Activated naive CD8-positive, alpha-beta T cell treated with anti-CD3 and anti-CD28 coated beads for 36 hours (primary cell): ENCODE measurements around the gene PGM2L1. TPM values are rescaled to one million over a fixed set of nuclear protein-coding genes. Genes with fewer than 3 reads are reported as not detected.
"Not testable (repeated sequence)": the region's sequence is repeated elsewhere in the genome, so short reads cannot be mapped to it uniquely, and the experiment has no call there.

Source experiments
- DNase-seq: peaks from one replicate; pipeline ENCODE4 v3.0.0; 2021
- H3K27ac Mint-ChIP-seq: one replicate; pipeline ENCODE4 v1.8.0; 2022; ENCODE audit warnings: mild to moderate bottlenecking, moderate library complexity, mixed read lengths
- H3K27me3 Mint-ChIP-seq: one replicate; pipeline ENCODE4 v1.8.0; 2022; ENCODE audit warnings: mild to moderate bottlenecking, mixed read lengths
- H3K36me3 Mint-ChIP-seq: one replicate; pipeline ENCODE4 v1.8.0; 2021; ENCODE audit warnings: mild to moderate bottlenecking, mixed read lengths
- H3K4me1 Mint-ChIP-seq: one replicate; pipeline ENCODE4 v1.8.0; 2021; ENCODE audit warnings: mixed read lengths
- H3K4me3 Mint-ChIP-seq: one replicate; pipeline ENCODE4 v1.8.0; 2022; ENCODE audit warnings: mild to moderate bottlenecking, moderate library complexity, mixed read lengths
- H3K9me3 Mint-ChIP-seq: one replicate; pipeline ENCODE4 v1.8.0; 2022; ENCODE audit warnings: mixed read lengths
- total RNA-seq, 2 experiments: library from RNA; stranded (reverse); gene quantifications; one replicate each; pipeline ENCODE4 v1.2.3, GENCODE V29; 2021

PGM2L1 gene
- total RNA-seq, 2 experiments from 2014 or later: 10.3 to 11.0 TPM

GRCh38 chr11:74377689-74378088, 20.5 kb downstream of the PGM2L1 start:
- Mint-ChIP-seq H3K4me1 (peaks cover 2% of the 10 kb centered on the region), H3K9me3 (no peaks in the 10 kb centered on the region), H3K27me3 (no peaks in the 10 kb centered on the region), H3K4me3 (no peak overlapping the region), H3K36me3 (peaks cover 2% of the 10 kb centered on the region), H3K27ac (no peak overlapping the region)
- DNase-seq: no peak

GRCh38 chr11:74373382-74373781, 24.9 kb downstream of the PGM2L1 start:
- H3K36me3 Mint-ChIP-seq: peaks cover 2% of the 10 kb centered on the region
- H3K27me3 Mint-ChIP-seq: no peaks in the 10 kb centered on the region
- no peak for DNase-seq
- H3K9me3 Mint-ChIP-seq: no peaks in the 10 kb centered on the region
- no peaks in the 10 kb centered on the region for H3K4me1 Mint-ChIP-seq
- H3K27ac Mint-ChIP-seq: no peak overlapping the region
- H3K4me3 Mint-ChIP-seq: no peak overlapping the region

- Mint-ChIP-seq H3K4me3 (no peak overlapping the region), H3K9me3 (no peaks in the 10 kb centered on the region), H3K4me1 (no peaks in the 10 kb centered on the region), H3K27me3 (no peaks in the 10 kb centered on the region), H3K36me3 (no peaks in the 10 kb centered on the region), H3K27ac (no peak overlapping the region)
- no peak for DNase-seq
Observed at GRCh38 chr11:74371269-74372052, 26.8 kb downstream of the PGM2L1 start.

- DNase-seq: no peak
- peaks cover 5% of the 10 kb centered on the region for H3K36me3 Mint-ChIP-seq
- no peaks in the 10 kb centered on the region for H3K9me3 Mint-ChIP-seq
- H3K4me3 Mint-ChIP-seq: no peak overlapping the region
- H3K27me3 Mint-ChIP-seq: no peaks in the 10 kb centered on the region
- no peaks in the 10 kb centered on the region for H3K4me1 Mint-ChIP-seq
- no peak overlapping the region for H3K27ac Mint-ChIP-seq
Observed at GRCh38 chr11:74370123-74370522, 28.1 kb downstream of the PGM2L1 start.

GRCh38 chr11:74367881-74368280, 30.4 kb downstream of the PGM2L1 start:
- Mint-ChIP-seq H3K27me3 (no peaks in the 10 kb centered on the region), H3K4me3 (no peak overlapping the region), H3K4me1 (no peaks in the 10 kb centered on the region), H3K9me3 (no peaks in the 10 kb centered on the region), H3K27ac (no peak overlapping the region), H3K36me3 (peaks cover 11% of the 10 kb centered on the region)
- no peak for DNase-seq

GRCh38 chr11:74366576-74366975, 31.7 kb downstream of the PGM2L1 start:
- Mint-ChIP-seq H3K27ac (no peak overlapping the region), H3K27me3 (no peaks in the 10 kb centered on the region), H3K4me3 (no peak overlapping the region), H3K9me3 (no peaks in the 10 kb centered on the region), H3K36me3 (peaks cover 22% of the 10 kb centered on the region), H3K4me1 (no peaks in the 10 kb centered on the region)
- DNase-seq: no peak

- not testable (repeated sequence) for H3K9me3 Mint-ChIP-seq, H3K4me1 Mint-ChIP-seq, H3K27ac Mint-ChIP-seq, H3K4me3 Mint-ChIP-seq, H3K27me3 Mint-ChIP-seq, DNase-seq
- H3K36me3 Mint-ChIP-seq: peaks cover 28% of the 10 kb centered on the region
Observed at GRCh38 chr11:74365805-74366204, 32.4 kb downstream of the PGM2L1 start.

- peaks cover 31% of the 10 kb centered on the region for H3K36me3 Mint-ChIP-seq
- H3K27ac Mint-ChIP-seq: no peak overlapping the region
- H3K4me1 Mint-ChIP-seq: no peaks in the 10 kb centered on the region
- no peak overlapping the region for H3K4me3 Mint-ChIP-seq
- no peaks in the 10 kb centered on the region for H3K27me3 Mint-ChIP-seq
- no peak for DNase-seq
- H3K9me3 Mint-ChIP-seq: no peaks in the 10 kb centered on the region
Observed at GRCh38 chr11:74357449-74357848, 40.8 kb downstream of the PGM2L1 start.

GRCh38 chr11:74355626-74356025, 42.6 kb downstream of the PGM2L1 start:
- no peaks in the 10 kb centered on the region for H3K9me3 Mint-ChIP-seq
- H3K27ac Mint-ChIP-seq: no peak overlapping the region
- DNase-seq: no peak
- no peaks in the 10 kb centered on the region for H3K4me1 Mint-ChIP-seq
- H3K36me3 Mint-ChIP-seq: peaks cover 21% of the 10 kb centered on the region
- H3K4me3 Mint-ChIP-seq: no peak overlapping the region
- no peaks in the 10 kb centered on the region for H3K27me3 Mint-ChIP-seq

GRCh38 chr11:74354036-74354435, 44.2 kb downstream of the PGM2L1 start:
- H3K9me3 Mint-ChIP-seq: no peaks in the 10 kb centered on the region
- H3K4me3 Mint-ChIP-seq: no peak overlapping the region
- DNase-seq: no peak
- H3K4me1 Mint-ChIP-seq: no peaks in the 10 kb centered on the region
- peaks cover 15% of the 10 kb centered on the region for H3K36me3 Mint-ChIP-seq
- no peaks in the 10 kb centered on the region for H3K27me3 Mint-ChIP-seq
- H3K27ac Mint-ChIP-seq: no peak overlapping the region

- no peaks in the 10 kb centered on the region for H3K27me3 Mint-ChIP-seq
- no peak overlapping the region for H3K4me3 Mint-ChIP-seq
- H3K36me3 Mint-ChIP-seq: peaks cover 12% of the 10 kb centered on the region
- no peaks in the 10 kb centered on the region for H3K9me3 Mint-ChIP-seq
- H3K27ac Mint-ChIP-seq: no peak overlapping the region
- DNase-seq: no peak
- H3K4me1 Mint-ChIP-seq: no peaks in the 10 kb centered on the region
Observed at GRCh38 chr11:74347381-74347780, 50.9 kb downstream of the PGM2L1 start.

- Mint-ChIP-seq H3K27ac (no peak overlapping the region), H3K4me1 (no peaks in the 10 kb centered on the region), H3K4me3 (no peak overlapping the region)
Observed at GRCh38 chr11:74345420-74345819, 52.8 kb downstream of the PGM2L1 start.

GRCh38 chr11:74341921-74342320, 56.3 kb downstream of the PGM2L1 start:
- Mint-ChIP-seq H3K9me3 (no peaks in the 10 kb centered on the region), H3K4me1 (no peaks in the 10 kb centered on the region), H3K4me3 (no peak overlapping the region), H3K27ac (no peak overlapping the region), H3K36me3 (peaks cover 8% of the 10 kb centered on the region), H3K27me3 (no peaks in the 10 kb centered on the region)
- DNase-seq: no peak

More at GRCh38 chr11:74345420-74345819, 52.8 kb downstream of the PGM2L1 start:
- DNase-seq: no peak
- Mint-ChIP-seq H3K36me3 (peaks cover 4% of the 10 kb centered on the region), H3K9me3 (no peaks in the 10 kb centered on the region), H3K27me3 (no peaks in the 10 kb centered on the region)

GRCh38 chr11:74339619-74340018, 58.6 kb downstream of the PGM2L1 start:
- no peaks in the 10 kb centered on the region for H3K27me3 Mint-ChIP-seq
- DNase-seq: no peak
- peaks cover 8% of the 10 kb centered on the region for H3K36me3 Mint-ChIP-seq
- H3K27ac Mint-ChIP-seq: no peak overlapping the region
- no peaks in the 10 kb centered on the region for H3K4me1 Mint-ChIP-seq
- H3K4me3 Mint-ChIP-seq: no peak overlapping the region
- H3K9me3 Mint-ChIP-seq: no peaks in the 10 kb centered on the region

- no peak for DNase-seq
- Mint-ChIP-seq H3K36me3 (peaks cover 8% of the 10 kb centered on the region), H3K4me1 (no peaks in the 10 kb centered on the region), H3K9me3 (no peaks in the 10 kb centered on the region), H3K27me3 (no peaks in the 10 kb centered on the region), H3K4me3 (no peak overlapping the region), H3K27ac (no peak overlapping the region)
Observed at GRCh38 chr11:74338963-74339362, 59.3 kb downstream of the PGM2L1 start.

GRCh38 chr11:74333193-74333592, 65.0 kb downstream of the PGM2L1 start:
- Mint-ChIP-seq H3K36me3 (peaks cover 3% of the 10 kb centered on the region), H3K27ac (no peak overlapping the region), H3K27me3 (no peaks in the 10 kb centered on the region), H3K4me1 (no peaks in the 10 kb centered on the region), H3K4me3 (no peak overlapping the region), H3K9me3 (no peaks in the 10 kb centered on the region)
- no peak for DNase-seq
